GM12801 (cell line): ENCODE measurements around the gene STOM.

Experiments used
- CTCF ChIP-seq: IDR thresholded peaks from one replicate; pipeline ENCODE4 v1.5.1; 2011; ENCODE audit warnings: control low read depth; ENCODE audit not compliant: insufficient read length; ENCODE audit errors: extremely low read depth

Gene STOM

DNA sequence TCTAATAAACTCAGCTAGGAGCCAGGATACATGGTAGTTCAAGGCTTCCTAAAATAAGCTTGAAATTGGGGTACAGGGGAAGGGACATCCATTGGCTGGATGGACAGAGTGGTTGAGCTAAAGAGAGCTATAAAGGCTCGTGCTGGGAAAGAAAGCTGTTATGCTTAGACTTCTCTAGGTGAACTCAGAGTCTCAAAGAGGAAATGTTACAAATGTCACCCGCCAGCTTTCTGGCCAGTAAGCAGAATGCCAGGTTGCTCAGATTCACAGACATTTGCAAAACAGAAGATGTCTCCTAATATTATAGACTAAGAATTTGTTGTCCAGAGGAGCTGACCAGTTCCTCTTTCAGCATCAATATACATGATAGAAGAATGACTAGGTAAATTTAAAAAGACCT lies 30.6 kb downstream of the STOM start:
- TF ChIP-seq CTCF = no peak

DNA sequence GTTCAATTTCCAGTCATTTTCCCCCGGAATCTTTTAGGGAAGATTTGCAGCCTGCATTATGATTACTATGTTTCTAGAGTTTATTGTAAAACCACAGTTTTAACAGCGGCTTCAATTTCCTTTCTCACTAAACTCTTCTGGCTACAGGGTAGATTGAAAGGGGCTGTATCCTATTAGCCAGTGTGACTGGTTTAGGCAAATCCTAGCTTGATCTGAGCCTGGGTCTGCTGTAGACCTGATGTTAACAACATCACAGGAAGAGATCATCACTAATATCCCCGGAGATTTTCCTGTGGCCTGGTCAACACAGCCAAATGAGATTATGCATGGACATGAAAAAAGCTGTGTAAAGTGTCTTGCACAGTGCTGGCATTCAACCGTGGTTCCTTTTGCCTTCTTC lies 33.4 kb downstream of the STOM start:
- no peak for TF ChIP-seq CTCF

GRCh38 chr9:121333950-121334773 lies 35.9 kb downstream of the STOM start:
- no peak for TF ChIP-seq CTCF

GRCh38 chr9:121331992-121332685 lies 37.9 kb downstream of the STOM start:
- TF ChIP-seq CTCF = no peak

DNA sequence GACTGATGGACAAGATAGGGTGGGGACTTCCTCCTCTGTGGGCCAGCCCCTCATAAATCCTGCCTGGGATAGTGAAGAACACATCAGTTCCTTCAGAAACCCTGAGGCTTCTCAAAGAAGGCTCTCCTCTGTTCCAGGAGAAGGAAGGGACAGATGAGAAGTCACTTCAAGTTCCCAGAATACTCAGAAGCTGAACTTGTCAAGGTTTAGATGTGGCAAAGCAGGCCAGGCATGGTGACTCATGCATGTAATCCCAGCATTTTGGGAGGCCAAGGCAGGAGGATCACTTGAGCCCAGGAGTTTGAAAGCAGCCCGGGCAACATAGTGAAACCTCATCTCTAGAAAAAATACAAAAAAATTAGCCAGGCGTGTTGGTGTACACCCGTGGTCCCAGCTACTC lies 38.5 kb downstream of the STOM start:
- TF ChIP-seq CTCF = no peak

DNA sequence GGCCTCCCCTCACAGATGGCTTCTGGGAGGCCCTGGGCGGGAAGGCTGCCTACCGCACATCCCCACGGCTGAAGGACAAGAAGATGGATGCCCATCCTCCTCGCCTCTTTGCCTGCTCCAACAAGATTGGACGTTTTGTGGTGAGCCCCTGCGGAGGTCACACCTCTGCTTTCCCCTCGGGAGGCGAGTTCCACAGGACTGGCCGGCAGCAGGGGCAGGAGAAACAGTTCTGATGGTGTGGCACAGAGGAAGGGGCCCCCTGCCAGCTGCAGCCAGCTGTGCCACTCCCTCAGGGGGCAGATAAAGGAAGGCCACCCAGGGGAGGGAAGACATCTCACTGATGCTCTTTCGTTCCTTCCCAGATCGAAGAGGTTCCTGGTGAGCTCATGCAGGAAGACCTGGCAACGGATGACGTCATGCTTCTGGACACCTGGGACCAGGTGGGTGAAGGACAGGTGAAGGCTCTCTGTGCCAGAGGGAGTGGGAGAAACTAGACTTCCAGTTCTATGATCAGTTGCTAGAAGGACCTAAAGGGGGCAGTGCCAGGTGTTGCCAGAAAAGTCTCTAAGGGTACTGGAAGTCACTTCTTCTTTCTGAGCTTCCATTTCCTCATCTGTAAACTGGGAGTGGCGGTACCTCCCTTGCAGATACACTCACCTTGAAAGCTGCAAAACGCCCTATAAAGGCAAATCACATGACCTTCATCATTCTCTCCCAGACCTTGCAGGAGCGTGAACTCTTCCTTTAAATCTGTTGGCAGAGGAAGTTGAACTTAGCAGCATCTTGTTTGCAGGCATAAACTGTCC lies 41.0 kb downstream of the STOM start:
- no peak for TF ChIP-seq CTCF

DNA sequence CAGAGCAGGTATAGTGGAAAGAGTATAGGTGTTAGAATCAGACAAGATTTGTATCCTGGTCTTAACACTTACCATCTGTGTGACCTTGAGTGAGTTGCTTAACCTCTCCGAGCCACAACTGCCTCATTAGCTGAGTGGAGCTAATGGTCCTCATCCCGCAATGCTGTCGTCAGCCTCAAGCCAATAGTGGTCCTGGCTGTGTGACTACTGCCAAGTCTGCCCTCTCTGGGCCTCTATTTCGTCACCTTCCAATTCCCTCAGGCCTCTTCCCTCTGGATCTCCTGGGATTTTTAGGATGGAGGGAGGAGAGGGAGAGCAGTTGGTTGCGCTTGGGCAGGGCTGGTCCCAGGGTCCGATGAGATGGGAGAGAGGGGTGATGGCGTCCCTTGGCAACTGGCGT lies 41.6 kb downstream of the STOM start:
- TF ChIP-seq CTCF = no peak
